ENCODE measurements around the gene REPS1. TPM values are rescaled to one million over a fixed set of nuclear protein-coding genes. Genes with fewer than 3 reads are reported as not detected.
"Not testable (repeated sequence)": the region's sequence is repeated elsewhere in the genome, so short reads cannot be mapped to it uniquely, and the experiment has no call there.

REPS1 gene
- total and polyA plus RNA-seq, 5 donors from 2014 or later = 16.1 to 55.4 (median 25.0) TPM

DNA sequence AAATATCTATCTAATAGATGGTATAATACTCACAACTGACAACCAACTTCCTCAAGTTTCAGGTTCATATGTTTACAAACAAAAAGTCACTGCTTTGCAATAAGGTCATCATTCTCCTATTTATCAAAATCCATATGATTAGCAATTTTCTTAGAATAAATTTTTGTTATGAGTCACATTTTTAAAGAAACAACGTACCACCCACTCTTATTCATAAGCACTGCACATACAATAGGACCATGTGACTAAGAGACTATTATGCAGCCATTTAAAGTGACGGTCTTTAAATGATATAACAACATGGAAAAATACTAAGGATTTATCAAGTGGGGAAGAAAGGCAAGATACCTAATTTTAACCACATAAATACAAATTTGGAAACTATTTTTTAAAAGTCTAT lies 40.0 kb downstream of the REPS1 start:
- H3K4me1 Mint-ChIP-seq = peaks cover 39 to 62% (median 52%) of the 10 kb centered on the region in 4 donors
- no peaks in the 10 kb centered on the region for H3K9me3 Mint-ChIP-seq

DNA sequence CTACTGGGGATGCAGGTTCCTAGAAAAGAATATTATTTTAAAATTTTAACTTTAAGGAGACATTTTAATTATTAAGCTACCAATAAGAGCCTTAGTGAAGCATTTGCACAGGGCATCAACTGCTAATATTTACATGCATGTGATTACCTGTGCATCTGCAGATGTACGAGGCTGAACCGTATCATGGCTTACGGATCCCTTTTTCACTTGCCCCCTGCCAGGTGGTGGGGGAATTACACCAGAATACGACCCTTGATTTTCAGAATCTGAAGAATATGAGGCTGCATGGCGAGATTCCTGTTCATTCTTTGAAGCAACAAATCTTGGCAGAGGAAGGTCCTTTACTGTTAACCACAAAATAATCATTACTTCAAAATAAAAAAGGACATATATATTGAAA lies 42.7 kb downstream of the REPS1 start:
- no peaks in the 10 kb centered on the region for H3K9me3 Mint-ChIP-seq
- H3K36me3 Mint-ChIP-seq = peaks cover 36% of the 10 kb centered on the region
- peaks cover 16% of the 10 kb centered on the region for H3K4me1 ChIP-seq (ENCODE audit: control insufficient read depth, insufficient read depth, low read length, poor library complexity, severe bottlenecking)
- H3K27ac Mint-ChIP-seq = peak overlapping the region in 1 of 3 donors; percentile 18
- no peaks in the 10 kb centered on the region for H3K27me3 ChIP-seq (ENCODE audit: control insufficient read depth, insufficient read depth, low read length)
- peaks cover 37% of the 10 kb centered on the region for H3K36me3 ChIP-seq (ENCODE audit: control insufficient read depth, insufficient read depth, low read length)
- peak in 1 of 3 donors; percentile 9 for DNase-seq
- H3K9me3 ChIP-seq (ENCODE audit: control insufficient read depth in 2 of 2, low read length in 2 of 2) = no peaks in the 10 kb centered on the region
- H3K27ac ChIP-seq (ENCODE audit: insufficient read depth, low read length, poor library complexity, severe bottlenecking) = no peak overlapping the region
- H3K27me3 Mint-ChIP-seq = no peaks in the 10 kb centered on the region
- ATAC-seq (ENCODE audit: low read depth in 2 of 2) = no peak
- H3K4me3 ChIP-seq (ENCODE audit: low read depth, low read length) = no peak overlapping the region
- H3K4me1 Mint-ChIP-seq = peaks cover 30 to 45% (median 40%) of the 10 kb centered on the region in 4 donors
- no peak overlapping the region for H3K4me3 Mint-ChIP-seq

More for the DNA sequence above, 40.0 kb downstream of the REPS1 start:
- H3K27me3 Mint-ChIP-seq = no peaks in the 10 kb centered on the region
- DNase-seq (no peak), ATAC-seq (ENCODE audit: low read depth in 2 of 2) (no peak)
- Histone ChIP-seq H3K27ac (ENCODE audit: insufficient read depth, low read length, poor library complexity, severe bottlenecking) (no peak overlapping the region), H3K4me3 (ENCODE audit: low read depth, low read length) (no peak overlapping the region), H3K36me3 (ENCODE audit: control insufficient read depth, insufficient read depth, low read length) (peaks cover 19% of the 10 kb centered on the region), H3K27me3 (ENCODE audit: control insufficient read depth, insufficient read depth, low read length) (no peaks in the 10 kb centered on the region), H3K9me3 (ENCODE audit: control insufficient read depth in 2 of 2, low read length in 2 of 2) (no peaks in the 10 kb centered on the region), H3K4me1 (ENCODE audit: control insufficient read depth, insufficient read depth, low read length, poor library complexity, severe bottlenecking) (peaks cover 16% of the 10 kb centered on the region)
- no peak overlapping the region for H3K4me3 Mint-ChIP-seq
- no peak overlapping the region for H3K27ac Mint-ChIP-seq
- H3K36me3 Mint-ChIP-seq = peaks cover 22% of the 10 kb centered on the region

- no peaks in the 10 kb centered on the region for H3K9me3 ChIP-seq (ENCODE audit: control insufficient read depth in 2 of 2, low read length in 2 of 2)
- no peaks in the 10 kb centered on the region for H3K27me3 Mint-ChIP-seq
- no peak for ATAC-seq (ENCODE audit: low read depth in 2 of 2)
Measured at GRCh38 chr6:138944412-138944811, 43.6 kb downstream of the REPS1 start.

DNA sequence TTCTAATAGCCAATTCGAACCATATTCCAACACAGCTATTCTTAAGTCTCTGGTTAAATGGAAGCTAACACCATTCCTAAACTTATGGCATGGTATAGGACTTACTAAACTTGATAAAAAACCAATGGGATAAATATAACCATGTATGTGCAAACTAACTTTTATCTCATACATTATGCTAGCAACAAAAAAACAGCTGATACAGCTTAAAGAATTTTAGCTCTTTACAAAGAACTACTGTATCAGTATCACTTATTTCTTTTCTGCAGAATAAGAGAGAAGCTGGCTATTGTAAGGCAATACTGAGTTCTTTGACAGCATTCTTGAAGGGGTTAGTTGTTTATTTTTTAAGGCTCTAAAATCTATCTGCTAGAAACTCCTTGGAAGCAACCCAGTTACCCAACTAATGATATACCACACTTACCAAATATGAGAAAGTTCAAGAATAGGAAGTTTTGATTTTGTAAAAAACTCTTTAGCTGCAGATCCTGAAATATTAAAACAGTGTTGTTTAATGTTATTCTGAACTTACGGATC lies 44.9 kb downstream of the REPS1 start:
- Mint-ChIP-seq H3K36me3 (peaks cover 41% of the 10 kb centered on the region), H3K27me3 (no peaks in the 10 kb centered on the region), H3K4me1 (peaks cover 16 to 28% (median 22%) of the 10 kb centered on the region in 4 donors), H3K9me3 (no peaks in the 10 kb centered on the region), H3K4me3 (no peak overlapping the region), H3K27ac (no peak overlapping the region)
- Histone ChIP-seq H3K36me3 (ENCODE audit: control insufficient read depth, insufficient read depth, low read length) (peaks cover 52% of the 10 kb centered on the region), H3K27ac (ENCODE audit: insufficient read depth, low read length, poor library complexity, severe bottlenecking) (no peak overlapping the region), H3K27me3 (ENCODE audit: control insufficient read depth, insufficient read depth, low read length) (no peaks in the 10 kb centered on the region), H3K9me3 (ENCODE audit: control insufficient read depth in 2 of 2, low read length in 2 of 2) (no peaks in the 10 kb centered on the region), H3K4me3 (ENCODE audit: low read depth, low read length) (no peak overlapping the region), H3K4me1 (ENCODE audit: control insufficient read depth, insufficient read depth, low read length, poor library complexity, severe bottlenecking) (peaks cover 9% of the 10 kb centered on the region)
- DNase-seq (no peak), ATAC-seq (ENCODE audit: low read depth in 2 of 2) (no peak)

More at GRCh38 chr6:138944412-138944811, 43.6 kb downstream of the REPS1 start:
- DNase-seq = peak in 1 of 3 donors; percentile 11
- Histone ChIP-seq H3K27me3 (ENCODE audit: control insufficient read depth, insufficient read depth, low read length) (no peaks in the 10 kb centered on the region), H3K4me3 (ENCODE audit: low read depth, low read length) (no peak overlapping the region), H3K4me1 (ENCODE audit: control insufficient read depth, insufficient read depth, low read length, poor library complexity, severe bottlenecking) (peaks cover 16% of the 10 kb centered on the region), H3K36me3 (ENCODE audit: control insufficient read depth, insufficient read depth, low read length) (peaks cover 44% of the 10 kb centered on the region), H3K27ac (ENCODE audit: insufficient read depth, low read length, poor library complexity, severe bottlenecking) (no peak overlapping the region)
- no peak overlapping the region for H3K4me3 Mint-ChIP-seq
- H3K9me3 Mint-ChIP-seq = no peaks in the 10 kb centered on the region
- peak overlapping the region in 1 of 3 donors; percentile 61 for H3K27ac Mint-ChIP-seq
- H3K4me1 Mint-ChIP-seq = peaks cover 27 to 38% (median 32%) of the 10 kb centered on the region in 4 donors
- peaks cover 36% of the 10 kb centered on the region for H3K36me3 Mint-ChIP-seq

GRCh38 chr6:138936873-138937272 lies 51.2 kb downstream of the REPS1 start:
- not testable (repeated sequence) for H3K27me3 Mint-ChIP-seq; H3K27me3 ChIP-seq (ENCODE audit: control insufficient read depth, insufficient read depth, low read length); H3K27ac Mint-ChIP-seq; H3K9me3 Mint-ChIP-seq; H3K4me1 ChIP-seq (ENCODE audit: control insufficient read depth, insufficient read depth, low read length, poor library complexity, severe bottlenecking); H3K4me3 ChIP-seq (ENCODE audit: low read depth, low read length); ATAC-seq (ENCODE audit: low read depth in 2 of 2); H3K4me1 Mint-ChIP-seq; DNase-seq; H3K27ac ChIP-seq (ENCODE audit: insufficient read depth, low read length, poor library complexity, severe bottlenecking); H3K9me3 ChIP-seq (ENCODE audit: control insufficient read depth in 2 of 2, low read length in 2 of 2); H3K4me3 Mint-ChIP-seq
- H3K36me3 ChIP-seq (ENCODE audit: control insufficient read depth, insufficient read depth, low read length) = peaks cover 46% of the 10 kb centered on the region
- H3K36me3 Mint-ChIP-seq = peaks cover 41% of the 10 kb centered on the region

DNA sequence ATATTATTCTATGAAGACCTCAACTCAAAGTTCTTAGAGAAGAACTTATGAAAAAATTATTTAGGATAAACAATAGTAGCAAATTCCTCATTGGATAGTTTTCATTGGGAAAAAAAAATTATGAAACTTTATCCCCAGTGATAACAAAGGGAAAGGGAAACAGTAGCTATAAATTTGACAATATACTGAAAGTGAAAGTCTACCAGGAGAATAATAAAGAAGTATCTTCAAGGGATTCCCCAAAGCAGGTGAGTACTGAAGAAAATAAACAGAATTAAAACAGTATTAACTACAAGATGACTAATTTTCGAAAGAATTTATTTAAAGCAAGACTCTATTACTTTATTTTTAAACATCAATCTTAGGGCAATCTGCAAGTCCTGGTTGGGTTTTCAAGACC lies 56.4 kb downstream of the REPS1 start:
- Histone ChIP-seq H3K4me1 (ENCODE audit: control insufficient read depth, insufficient read depth, low read length, poor library complexity, severe bottlenecking) (no peaks in the 10 kb centered on the region), H3K27ac (ENCODE audit: insufficient read depth, low read length, poor library complexity, severe bottlenecking) (no peak overlapping the region), H3K27me3 (ENCODE audit: control insufficient read depth, insufficient read depth, low read length) (no peaks in the 10 kb centered on the region), H3K4me3 (ENCODE audit: low read depth, low read length) (no peak overlapping the region), H3K36me3 (ENCODE audit: control insufficient read depth, insufficient read depth, low read length) (peaks cover 30% of the 10 kb centered on the region), H3K9me3 (ENCODE audit: control insufficient read depth in 2 of 2, low read length in 2 of 2) (no peaks in the 10 kb centered on the region)
- H3K4me1 Mint-ChIP-seq = peaks cover 11 to 14% (median 13%) of the 10 kb centered on the region in 4 donors
- H3K36me3 Mint-ChIP-seq = peaks cover 28% of the 10 kb centered on the region
- ATAC-seq (ENCODE audit: low read depth in 2 of 2) (no peak), DNase-seq (no peak)
- no peak overlapping the region for H3K4me3 Mint-ChIP-seq
- peaks cover 0 to under 1% (median 0%) of the 10 kb centered on the region in 7 donors for H3K9me3 Mint-ChIP-seq
- H3K27ac Mint-ChIP-seq = no peak overlapping the region
- no peaks in the 10 kb centered on the region for H3K27me3 Mint-ChIP-seq

DNA sequence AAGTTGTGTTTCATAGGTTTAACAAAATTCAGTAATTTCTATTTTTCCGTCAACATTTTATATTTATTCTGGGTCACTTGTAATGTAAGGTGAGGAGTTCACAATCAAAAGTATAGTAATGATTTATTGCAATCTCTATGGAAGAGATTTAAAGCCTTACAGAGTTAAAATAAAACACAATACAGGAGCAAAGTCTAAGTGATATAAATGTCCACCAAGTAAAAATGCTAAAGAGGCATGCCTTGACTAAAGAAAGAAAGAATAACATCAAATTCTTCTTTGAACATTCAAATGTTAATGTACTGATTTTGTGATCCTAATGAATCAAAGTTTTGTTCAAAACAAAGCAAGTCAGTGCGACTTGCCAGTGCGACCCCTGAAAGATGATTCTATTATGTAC lies 61.5 kb downstream of the REPS1 start:
- Mint-ChIP-seq H3K9me3 (no peaks in the 10 kb centered on the region), H3K27me3 (no peaks in the 10 kb centered on the region), H3K36me3 (peaks cover 30% of the 10 kb centered on the region), H3K4me1 (peaks cover 1 to 19% (median 12%) of the 10 kb centered on the region in 4 donors), H3K4me3 (no peak overlapping the region), H3K27ac (no peak overlapping the region)
- Histone ChIP-seq H3K27me3 (ENCODE audit: control insufficient read depth, insufficient read depth, low read length) (no peaks in the 10 kb centered on the region), H3K4me1 (ENCODE audit: control insufficient read depth, insufficient read depth, low read length, poor library complexity, severe bottlenecking) (no peaks in the 10 kb centered on the region), H3K9me3 (ENCODE audit: control insufficient read depth in 2 of 2, low read length in 2 of 2) (no peaks in the 10 kb centered on the region), H3K36me3 (ENCODE audit: control insufficient read depth, insufficient read depth, low read length) (peaks cover 22% of the 10 kb centered on the region), H3K27ac (ENCODE audit: insufficient read depth, low read length, poor library complexity, severe bottlenecking) (no peak overlapping the region), H3K4me3 (ENCODE audit: low read depth, low read length) (no peak overlapping the region)
- DNase-seq (no peak), ATAC-seq (ENCODE audit: low read depth in 2 of 2) (no peak)

- no peak overlapping the region for H3K4me3 ChIP-seq (ENCODE audit: low read depth, low read length)
- DNase-seq = no peak
- Mint-ChIP-seq H3K4me3 (no peak overlapping the region), H3K36me3 (peaks cover 30% of the 10 kb centered on the region), H3K27ac (no peak overlapping the region), H3K4me1 (peaks cover 0 to 16% (median 10%) of the 10 kb centered on the region in 4 donors), H3K27me3 (no peaks in the 10 kb centered on the region), H3K9me3 (no peaks in the 10 kb centered on the region)
- H3K27me3 ChIP-seq (ENCODE audit: control insufficient read depth, insufficient read depth, low read length) = no peaks in the 10 kb centered on the region
- H3K4me1 ChIP-seq (ENCODE audit: control insufficient read depth, insufficient read depth, low read length, poor library complexity, severe bottlenecking) = no peaks in the 10 kb centered on the region
- H3K9me3 ChIP-seq (ENCODE audit: control insufficient read depth in 2 of 2, low read length in 2 of 2) = no peaks in the 10 kb centered on the region
- no peak overlapping the region for H3K27ac ChIP-seq (ENCODE audit: insufficient read depth, low read length, poor library complexity, severe bottlenecking)
- ATAC-seq (ENCODE audit: low read depth in 2 of 2) = no peak
- H3K36me3 ChIP-seq (ENCODE audit: control insufficient read depth, insufficient read depth, low read length) = peaks cover 28% of the 10 kb centered on the region
Measured at GRCh38 chr6:138925806-138926205, 62.2 kb downstream of the REPS1 start.
